HS-27A (cell line): Measurements from ENCODE around the gene ZNF341.
"Not testable (repeated sequence)": the region's sequence is repeated elsewhere in the genome, so short reads cannot be mapped to it uniquely, and the experiment has no call there.

ENCODE experiments used
- DNase-seq: peaks from one replicate; pipeline ENCODE4 v3.0.0-alpha.2; 2012; ENCODE audit warnings: low read depth, missing footprints

Gene ZNF341

GRCh38 chr20:33730946-33731692, 677 bp upstream of the ZNF341 start:
- DNase-seq, result no peak

GRCh38 chr20:33732166-33732970, 572 bp downstream of the ZNF341 start:
- peak; percentile 24 for DNase-seq

GRCh38 chr20:33733654-33734576, 2.1 kb downstream of the ZNF341 start:
- DNase-seq, result peak; percentile 33

GRCh38 chr20:33736962-33737361, 5.2 kb downstream of the ZNF341 start:
- no peak for DNase-seq

- DNase-seq, result no peak
These were observed 7.7 kb downstream of the ZNF341 start for GRCh38 chr20:33739493-33739892.

- DNase-seq, result no peak
These were observed 8.4 kb downstream of the ZNF341 start for GRCh38 chr20:33740189-33740588.

- no peak for DNase-seq
These were observed 12.4 kb downstream of the ZNF341 start for GRCh38 chr20:33744181-33744580.

- DNase-seq, result no peak
These were observed 13.1 kb downstream of the ZNF341 start for GRCh38 chr20:33744773-33745385.

GRCh38 chr20:33746325-33746998, 14.7 kb downstream of the ZNF341 start:
- no peak for DNase-seq

- DNase-seq, result no peak
These were observed 20.0 kb downstream of the ZNF341 start for GRCh38 chr20:33751775-33752174.

- DNase-seq, result no peak
These were observed 21.3 kb downstream of the ZNF341 start for GRCh38 chr20:33753143-33753542.

- no peak for DNase-seq
These were observed 22.0 kb downstream of the ZNF341 start for GRCh38 chr20:33753763-33754162.

GRCh38 chr20:33755936-33756490, 24.2 kb downstream of the ZNF341 start:
- DNase-seq, result not testable (repeated sequence)

- DNase-seq, result no peak
These were observed 25.2 kb downstream of the ZNF341 start for GRCh38 chr20:33757046-33757445.

- no peak for DNase-seq
These were observed 25.7 kb downstream of the ZNF341 start for GRCh38 chr20:33757458-33757857.

GRCh38 chr20:33761698-33762250, 30.0 kb downstream of the ZNF341 start:
- DNase-seq, result no peak

GRCh38 chr20:33765099-33765498, 33.3 kb downstream of the ZNF341 start:
- DNase-seq, result no peak

- no peak for DNase-seq
These were observed 33.8 kb downstream of the ZNF341 start for GRCh38 chr20:33765592-33765991.

- no peak for DNase-seq
These were observed 34.9 kb downstream of the ZNF341 start for GRCh38 chr20:33766686-33767085.

- DNase-seq, result no peak
These were observed 36.0 kb downstream of the ZNF341 start for GRCh38 chr20:33767777-33768138.

GRCh38 chr20:33769043-33769442, 37.2 kb downstream of the ZNF341 start:
- no peak for DNase-seq
